Nephron progenitor cell (in vitro differentiated cells): Measurements from ENCODE around the gene CPA4.
A peak's percentile ranks its signal among the peaks of the same experiment; 100 is the strongest.
"Not testable (repeated sequence)": the region's sequence is repeated elsewhere in the genome, so short reads cannot be mapped to it uniquely, and the experiment has no call there.

ENCODE experiments used
- DNase-seq: peaks from one replicate; pipeline ENCODE4 v3.0.0; 2021
- H3K27ac Mint-ChIP-seq: 2 replicates; pipeline ENCODE4 v1.8.0; 2021; ENCODE audit warnings: mild to moderate bottlenecking, moderate library complexity, mixed read lengths
- H3K27me3 Mint-ChIP-seq: 2 replicates; pipeline ENCODE4 v1.8.0; 2021; ENCODE audit warnings: mild to moderate bottlenecking, low read depth, mixed read lengths; ENCODE audit not compliant: poor library complexity
- H3K36me3 Mint-ChIP-seq: 2 replicates; pipeline ENCODE4 v1.8.0; 2021; ENCODE audit warnings: low read depth, mixed read lengths
- H3K4me1 Mint-ChIP-seq: 2 replicates; pipeline ENCODE4 v1.8.0; 2021; ENCODE audit warnings: mixed read lengths
- H3K4me3 Mint-ChIP-seq: 2 replicates; pipeline ENCODE4 v1.8.0; 2021; ENCODE audit warnings: mild to moderate bottlenecking, moderate library complexity, mixed read lengths
- H3K9me3 Mint-ChIP-seq: 2 replicates; pipeline ENCODE4 v1.8.0; 2021; ENCODE audit warnings: mild to moderate bottlenecking, moderate library complexity, mixed read lengths
- TF ChIP-seq, protein P1 (sequence below): fragments of 200-600 bp; sonication (generic); IDR thresholded peaks from 2 replicates; pipeline ENCODE4 v1.5.0; 2021; ENCODE audit warnings: antibody characterized with exemption

The CPA4 gene, protein sequence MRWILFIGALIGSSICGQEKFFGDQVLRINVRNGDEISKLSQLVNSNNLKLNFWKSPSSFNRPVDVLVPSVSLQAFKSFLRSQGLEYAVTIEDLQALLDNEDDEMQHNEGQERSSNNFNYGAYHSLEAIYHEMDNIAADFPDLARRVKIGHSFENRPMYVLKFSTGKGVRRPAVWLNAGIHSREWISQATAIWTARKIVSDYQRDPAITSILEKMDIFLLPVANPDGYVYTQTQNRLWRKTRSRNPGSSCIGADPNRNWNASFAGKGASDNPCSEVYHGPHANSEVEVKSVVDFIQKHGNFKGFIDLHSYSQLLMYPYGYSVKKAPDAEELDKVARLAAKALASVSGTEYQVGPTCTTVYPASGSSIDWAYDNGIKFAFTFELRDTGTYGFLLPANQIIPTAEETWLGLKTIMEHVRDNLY

DNA sequence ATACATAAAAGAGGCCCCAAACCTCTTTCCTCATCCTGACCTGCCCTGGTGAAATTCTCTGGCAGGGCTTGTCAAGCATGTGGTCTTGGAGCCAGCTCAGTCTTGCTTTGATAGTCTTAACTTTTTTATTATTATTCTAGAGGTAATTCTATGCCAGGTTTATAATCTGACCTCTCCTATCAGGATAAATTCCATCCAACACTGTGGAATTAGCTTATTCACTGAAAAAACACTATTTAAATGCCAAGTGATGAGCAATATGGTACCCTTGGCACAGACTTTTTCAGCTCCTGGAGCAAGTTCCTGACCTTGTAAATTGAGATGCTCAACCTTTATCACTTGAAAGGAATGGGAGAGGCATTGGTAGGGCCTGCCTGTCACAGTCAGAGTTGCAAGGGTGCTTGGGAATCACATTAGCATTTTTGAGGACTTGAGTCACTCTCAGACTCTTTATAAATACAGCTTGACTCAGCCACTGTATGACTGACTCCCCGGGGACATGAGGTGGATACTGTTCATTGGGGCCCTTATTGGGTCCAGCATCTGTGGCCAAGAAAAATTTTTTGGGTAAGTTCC, at the start of gene CPA4:
TSS of gene CPA4 (plus strand) at position 480 of the 576 bp plus-strand sequence. CDS start at position 500, 20 bp downstream.
- Mint-ChIP-seq H3K27ac (peak within 1 kb of the TSS; percentile 72), H3K4me1 (peaks cover 68% of the 10 kb centered on the region), H3K27me3 (peaks cover 11% of the 10 kb centered on the region), H3K36me3 (peaks cover 12% of the 10 kb centered on the region), H3K4me3 (no peak within 1 kb of the TSS), H3K9me3 (peaks cover 26% of the 10 kb centered on the region)
- no peak for DNase-seq
- TF ChIP-seq, protein P1, sequence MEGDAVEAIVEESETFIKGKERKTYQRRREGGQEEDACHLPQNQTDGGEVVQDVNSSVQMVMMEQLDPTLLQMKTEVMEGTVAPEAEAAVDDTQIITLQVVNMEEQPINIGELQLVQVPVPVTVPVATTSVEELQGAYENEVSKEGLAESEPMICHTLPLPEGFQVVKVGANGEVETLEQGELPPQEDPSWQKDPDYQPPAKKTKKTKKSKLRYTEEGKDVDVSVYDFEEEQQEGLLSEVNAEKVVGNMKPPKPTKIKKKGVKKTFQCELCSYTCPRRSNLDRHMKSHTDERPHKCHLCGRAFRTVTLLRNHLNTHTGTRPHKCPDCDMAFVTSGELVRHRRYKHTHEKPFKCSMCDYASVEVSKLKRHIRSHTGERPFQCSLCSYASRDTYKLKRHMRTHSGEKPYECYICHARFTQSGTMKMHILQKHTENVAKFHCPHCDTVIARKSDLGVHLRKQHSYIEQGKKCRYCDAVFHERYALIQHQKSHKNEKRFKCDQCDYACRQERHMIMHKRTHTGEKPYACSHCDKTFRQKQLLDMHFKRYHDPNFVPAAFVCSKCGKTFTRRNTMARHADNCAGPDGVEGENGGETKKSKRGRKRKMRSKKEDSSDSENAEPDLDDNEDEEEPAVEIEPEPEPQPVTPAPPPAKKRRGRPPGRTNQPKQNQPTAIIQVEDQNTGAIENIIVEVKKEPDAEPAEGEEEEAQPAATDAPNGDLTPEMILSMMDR = no peak

DNA sequence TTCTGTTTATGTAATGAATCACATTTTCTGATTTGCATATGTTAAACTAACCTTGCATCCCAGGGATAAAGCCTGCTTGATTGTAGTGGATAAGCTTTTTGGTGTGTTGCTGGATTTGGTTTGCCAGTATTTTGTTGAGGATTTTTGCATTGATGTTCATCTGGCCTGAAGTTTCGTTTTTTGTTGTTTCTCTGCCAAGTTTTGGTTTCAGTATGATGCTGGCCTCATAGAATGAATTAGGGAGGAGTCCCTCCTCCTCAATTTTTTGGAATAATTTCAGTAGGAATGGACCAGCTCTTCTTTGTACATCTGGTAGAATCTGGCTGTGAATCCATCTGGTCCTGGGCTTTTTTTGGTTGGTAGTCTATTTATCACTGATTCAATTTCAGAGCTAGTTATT, 49.5 kb upstream of the CPA4 start:
- not testable (repeated sequence) for H3K4me3 Mint-ChIP-seq, DNase-seq, H3K27me3 Mint-ChIP-seq
- Mint-ChIP-seq H3K4me1 (peaks cover 17% of the 10 kb centered on the region), H3K27ac (peak overlapping the region; percentile 75), H3K36me3 (peaks cover 27% of the 10 kb centered on the region), H3K9me3 (peaks cover 43% of the 10 kb centered on the region)

DNA sequence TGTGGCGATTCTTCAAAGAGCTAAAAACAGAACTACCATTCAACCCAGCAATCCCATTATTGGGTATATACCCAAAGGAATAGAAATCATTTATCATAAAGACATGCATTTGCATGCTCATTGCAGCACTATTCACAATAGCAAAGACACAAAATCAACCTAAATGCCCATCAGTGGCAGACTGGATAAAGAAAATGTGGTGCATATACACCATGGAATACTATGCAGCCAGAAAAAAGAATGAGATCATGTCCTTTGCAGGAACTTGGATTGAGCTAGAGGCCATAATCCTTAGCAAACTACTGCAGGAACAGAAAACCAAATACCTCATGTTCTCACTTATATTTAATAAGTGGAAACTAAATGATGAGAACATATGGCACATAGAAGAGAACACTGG, 46.5 kb upstream of the CPA4 start:
- H3K27me3 Mint-ChIP-seq, DNase-seq, H3K4me3 Mint-ChIP-seq, H3K27ac Mint-ChIP-seq: not testable (repeated sequence)
- Mint-ChIP-seq H3K9me3 (peaks cover 71% of the 10 kb centered on the region), H3K36me3 (peaks cover 38% of the 10 kb centered on the region), H3K4me1 (peaks cover 17% of the 10 kb centered on the region)

DNA sequence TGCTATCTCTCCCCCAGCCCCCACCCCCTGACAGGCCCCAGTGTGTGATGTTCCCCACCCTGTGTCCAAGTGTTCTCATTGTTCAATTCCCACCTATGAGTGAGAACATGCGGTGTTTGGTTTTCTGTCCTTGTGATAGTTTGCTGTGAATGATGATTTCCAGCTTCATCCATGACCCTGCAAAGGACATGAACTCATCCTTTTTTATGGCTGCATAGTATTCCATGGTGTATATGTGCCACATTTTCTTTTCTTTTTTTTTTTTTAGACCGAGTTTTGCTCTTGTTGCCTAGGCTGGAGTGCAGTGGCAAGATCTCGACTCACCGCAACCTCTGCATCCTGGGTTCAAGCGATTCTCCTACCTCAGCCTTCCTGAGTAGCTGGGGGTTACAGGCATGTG, 44.1 kb upstream of the CPA4 start:
- H3K4me1 Mint-ChIP-seq, DNase-seq, H3K27ac Mint-ChIP-seq, H3K27me3 Mint-ChIP-seq, H3K4me3 Mint-ChIP-seq: not testable (repeated sequence)
- Mint-ChIP-seq H3K36me3 (peaks cover 59% of the 10 kb centered on the region), H3K9me3 (peaks cover 89% of the 10 kb centered on the region)

DNA sequence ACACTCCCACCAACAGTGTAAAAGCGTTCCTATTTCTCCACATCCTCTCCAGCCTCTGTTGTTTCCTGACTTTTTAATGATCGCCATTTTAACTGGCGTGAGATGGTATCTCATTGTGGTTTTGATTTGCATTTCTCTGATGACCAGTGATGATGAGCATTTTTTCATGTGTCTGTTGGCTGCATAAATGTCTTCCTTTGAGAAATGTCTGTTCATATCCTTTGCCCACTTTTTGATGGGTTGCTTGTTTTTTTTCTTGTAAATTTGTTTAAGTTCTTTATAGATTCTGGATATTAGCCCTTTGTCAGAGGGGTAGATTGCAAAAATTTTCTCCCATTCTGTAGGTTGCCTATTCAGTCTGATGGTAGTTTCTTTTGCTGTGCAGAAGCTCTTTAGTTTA, 43.3 kb upstream of the CPA4 start:
- DNase-seq, H3K27me3 Mint-ChIP-seq, H3K4me3 Mint-ChIP-seq, H3K4me1 Mint-ChIP-seq, H3K27ac Mint-ChIP-seq: not testable (repeated sequence)
- H3K9me3 Mint-ChIP-seq = peaks cover 85% of the 10 kb centered on the region
- peaks cover 63% of the 10 kb centered on the region for H3K36me3 Mint-ChIP-seq

DNA sequence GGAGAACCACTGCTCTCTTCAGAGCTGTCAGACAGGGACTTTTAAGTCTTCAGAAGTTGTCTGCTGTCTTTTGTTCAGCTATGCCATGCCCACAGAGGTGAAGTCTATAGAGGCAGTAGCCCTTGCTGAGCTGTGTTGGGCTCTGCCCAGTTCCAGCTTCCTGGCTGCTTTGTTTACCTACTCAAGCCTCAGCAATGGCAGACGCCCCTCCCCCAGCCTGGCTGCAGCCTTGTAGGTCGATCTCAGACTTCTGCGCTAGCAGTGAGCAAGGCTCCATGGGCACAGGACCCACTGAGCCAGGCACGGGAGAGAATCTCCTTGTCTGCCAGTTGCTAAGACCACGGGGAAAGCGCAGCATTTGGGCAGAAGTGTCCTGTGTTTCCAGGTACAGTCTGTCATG, 38.4 kb upstream of the CPA4 start:
- Mint-ChIP-seq H3K9me3 (peaks cover 93% of the 10 kb centered on the region), H3K27ac (no peak overlapping the region), H3K4me1 (peaks cover 12% of the 10 kb centered on the region), H3K27me3 (peaks cover 9% of the 10 kb centered on the region), H3K36me3 (peaks cover 68% of the 10 kb centered on the region), H3K4me3 (no peak overlapping the region)
- no peak for DNase-seq
- TF ChIP-seq, protein P1 = no peak

DNA sequence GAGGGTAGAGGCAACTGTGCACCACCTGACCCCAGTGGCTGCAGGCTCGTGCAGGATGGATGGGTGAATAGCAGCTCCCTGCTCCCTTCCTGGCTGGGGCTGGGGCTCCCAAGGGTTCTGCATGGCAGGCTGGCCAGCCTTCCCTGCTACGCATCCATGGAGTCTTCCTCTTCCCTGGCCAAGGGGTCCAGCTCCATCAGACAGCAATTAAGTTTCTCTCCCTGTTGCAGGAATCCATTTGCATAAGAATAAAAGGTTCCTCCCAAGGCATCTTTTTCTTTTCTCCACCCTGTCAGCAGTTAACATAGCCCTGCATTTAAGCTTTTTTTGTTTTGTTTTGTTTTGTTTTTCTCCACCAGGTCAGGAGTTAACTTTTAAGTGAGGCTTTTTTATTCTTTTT, 36.3 kb upstream of the CPA4 start:
- no peak overlapping the region for H3K4me3 Mint-ChIP-seq
- H3K36me3 Mint-ChIP-seq = peaks cover 55% of the 10 kb centered on the region
- TF ChIP-seq, protein P1 = no peak
- peaks cover 3% of the 10 kb centered on the region for H3K27me3 Mint-ChIP-seq
- H3K4me1 Mint-ChIP-seq = peaks cover 12% of the 10 kb centered on the region
- DNase-seq = no peak
- H3K27ac Mint-ChIP-seq = no peak overlapping the region
- peaks cover 89% of the 10 kb centered on the region for H3K9me3 Mint-ChIP-seq
